Tibial nerve (tissue), 3 donors: ENCODE data around the gene ADD2.

Source experiments
- CTCF ChIP-seq, 5 experiments: fragments of 200-600 bp in 3 of 5; fragments of 450-650 bp in 2 of 5; sonication (generic) in 3 of 5; IDR thresholded peaks; one replicate each; pipeline ENCODE4 v1.5.1; 2016 to 2019; ENCODE audit warnings: antibody characterized with exemption in 5 of 5, mild to moderate bottlenecking in 3 of 5, moderate library complexity in 2 of 5
- POLR2A ChIP-seq, 2 donors: fragments of 450-650 bp; IDR thresholded peaks; one replicate each; pipeline ENCODE4 v1.6.1; 2017; ENCODE audit warnings: antibody characterized with exemption in 2 of 2, mild to moderate bottlenecking in 2 of 2, moderate library complexity in 2 of 2

- TF ChIP-seq CTCF (IDR thresholded peaks at IDR 0.05): no peak
- no peak for TF ChIP-seq POLR2A (IDR thresholded peaks at IDR 0.05)
Measured at GRCh38 chr2:70707706-70708105, 60.3 kb downstream of the ADD2 start.
